Astrocyte of the spinal cord (primary cell): ENCODE measurements around the gene PCSK6.

ENCODE experiments used
- DNase-seq: peaks from one replicate; pipeline ENCODE4 v3.0.0; 2011; ENCODE audit warnings: low read depth, low spot score
- H3K4me3 ChIP-seq: 2 replicates; pipeline ENCODE4 v1.5.1; 2011; ENCODE audit warnings: low read depth, mild to moderate bottlenecking, low read length, moderate library complexity
- CTCF ChIP-seq: IDR thresholded peaks from 2 replicates; pipeline ENCODE4 v1.5.1; 2012; ENCODE audit warnings: low read depth, mild to moderate bottlenecking, low read length, inconsistent platforms
- in situ Hi-C: cut with HindIII; loops from 2 replicates; pipeline ENCODE4 v1.10.0; 2017; ENCODE audit warnings: low sequenced_read_pairs

The PCSK6 gene

GRCh38 chr15:101328001-101328400 lies 161.5 kb downstream of the PCSK6 start:
- no peak overlapping the region for H3K4me3 ChIP-seq
- in situ Hi-C loops = no loop called here
- no peak for TF ChIP-seq CTCF
- DNase-seq = no peak

GRCh38 chr15:101327147-101327740 lies 162.3 kb downstream of the PCSK6 start:
- no peak for TF ChIP-seq CTCF
- no peak overlapping the region for H3K4me3 ChIP-seq
- DNase-seq = no peak
- in situ Hi-C loops = no loop called here

- in situ Hi-C loops = no loop called here
- TF ChIP-seq CTCF = no peak
- no peak for DNase-seq
- H3K4me3 ChIP-seq = no peak overlapping the region
Measured at GRCh38 chr15:101326462-101327146, 162.9 kb downstream of the PCSK6 start.

GRCh38 chr15:101326026-101326315 lies 163.5 kb downstream of the PCSK6 start:
- no peak for TF ChIP-seq CTCF
- in situ Hi-C loops = no loop called here

GRCh38 chr15:101325263-101326025 lies 164.1 kb downstream of the PCSK6 start:
- no peak for TF ChIP-seq CTCF
- no peak overlapping the region for H3K4me3 ChIP-seq
- no peak for DNase-seq
- in situ Hi-C loops = no loop called here

More at GRCh38 chr15:101326026-101326315, 163.5 kb downstream of the PCSK6 start:
- no peak overlapping the region for H3K4me3 ChIP-seq
- DNase-seq = no peak

GRCh38 chr15:101324524-101325177 lies 164.9 kb downstream of the PCSK6 start:
- no peak for DNase-seq
- TF ChIP-seq CTCF = no peak
- in situ Hi-C loops = no loop called here
- H3K4me3 ChIP-seq = no peak overlapping the region
